GM18858 (cell line): Measurements from ENCODE around the gene ISG20L2.

Experiments
- ATAC-seq: cut with Tn5 transposase; IDR thresholded peaks from one replicate; pipeline ENCODE4 v1.9.1; 2021; ENCODE audit not compliant: unreplicated experiment

ISG20L2 gene

DNA sequence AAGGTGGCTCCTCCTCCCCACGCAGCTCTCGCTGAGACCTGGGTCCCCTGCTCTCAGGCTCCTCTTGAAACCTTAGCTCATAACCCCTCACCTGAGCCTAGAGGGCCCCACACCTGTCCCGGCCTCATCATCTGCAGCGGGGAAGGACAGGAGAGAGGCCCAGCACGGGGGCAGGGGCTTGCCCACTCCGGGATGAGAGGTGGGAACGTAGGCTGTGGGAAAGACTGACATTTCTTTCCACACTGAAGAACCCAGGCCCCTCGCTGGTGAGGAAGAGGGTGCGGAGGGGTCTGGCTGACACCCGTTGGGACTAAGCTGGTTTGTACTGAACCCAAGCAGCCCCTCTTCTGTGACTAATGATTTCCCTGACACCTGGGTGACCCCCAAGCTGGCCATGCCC, 37.4 kb downstream of the ISG20L2 start:
- no peak for ATAC-seq

- no peak for ATAC-seq
Observed at GRCh38 chr1:156690675-156691036, 37.9 kb downstream of the ISG20L2 start.

DNA sequence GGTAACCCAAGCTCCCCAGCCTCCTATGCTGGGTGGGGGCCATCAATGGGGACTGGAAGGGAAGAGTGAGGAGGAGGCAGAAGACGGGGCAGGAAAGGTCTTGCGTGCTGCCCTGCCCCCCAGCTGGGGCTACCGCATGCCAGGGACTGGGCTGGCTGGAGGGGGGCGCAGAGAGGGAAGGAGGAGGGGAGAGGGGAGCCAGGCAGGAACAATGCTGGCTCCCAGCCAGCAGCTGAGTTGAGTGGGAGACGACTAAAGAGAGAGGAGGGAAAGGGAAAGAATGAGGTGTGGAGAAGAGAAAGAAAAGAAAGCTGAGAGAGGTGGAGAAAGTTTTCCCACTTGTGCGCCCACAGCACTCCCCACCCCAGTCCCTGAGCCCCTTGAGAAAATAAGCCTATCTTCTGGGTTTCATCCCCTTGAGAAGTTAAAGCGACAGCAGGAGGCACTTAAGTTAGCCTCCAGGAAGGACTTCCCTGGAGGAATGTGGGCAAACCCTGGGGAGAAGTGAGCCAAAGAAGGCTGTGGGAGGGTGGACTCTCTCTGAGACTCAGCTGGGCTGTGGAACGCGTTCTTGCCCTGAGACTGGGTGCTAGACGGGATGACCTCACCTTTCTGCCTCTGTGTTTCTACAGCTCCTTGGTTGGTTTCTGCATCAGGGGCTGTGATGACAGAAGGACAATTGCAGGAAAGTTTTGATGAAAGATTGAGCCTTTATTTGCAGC, 38.5 kb downstream of the ISG20L2 start:
- no peak for ATAC-seq

GRCh38 chr1:156689035-156689952, 39.3 kb downstream of the ISG20L2 start:
- no peak for ATAC-seq

DNA sequence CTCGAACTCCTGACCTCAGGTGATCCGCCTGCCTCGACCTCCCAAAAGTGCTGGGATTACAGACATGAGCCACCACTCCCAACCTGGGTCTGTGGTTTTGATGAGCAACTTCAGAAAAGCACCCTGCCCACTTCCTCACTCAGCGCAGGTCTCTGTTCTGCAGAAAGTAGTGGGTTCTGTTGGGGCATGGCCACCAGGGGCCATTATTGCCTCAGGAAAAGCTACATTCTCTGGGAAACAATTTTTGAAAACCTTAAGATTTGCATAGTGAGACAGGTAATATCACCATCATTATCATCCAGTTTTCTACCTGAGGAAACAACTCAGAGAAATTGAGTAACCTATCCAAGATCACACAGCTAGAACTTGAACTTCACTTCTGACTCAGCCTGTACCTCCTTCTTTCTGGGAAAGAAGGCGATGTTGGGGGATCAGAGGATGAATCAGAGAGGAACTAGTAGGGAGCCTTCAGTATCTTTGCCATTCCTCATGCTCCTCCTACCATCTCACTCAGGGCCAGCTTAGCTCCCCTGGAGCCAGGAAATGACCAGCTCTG, 44.3 kb downstream of the ISG20L2 start:
- ATAC-seq: no peak

- no peak for ATAC-seq
Observed at GRCh38 chr1:156682166-156682890, 46.2 kb downstream of the ISG20L2 start.

GRCh38 chr1:156681196-156681960, 47.2 kb downstream of the ISG20L2 start:
- no peak for ATAC-seq

- ATAC-seq: no peak
Observed at GRCh38 chr1:156680056-156680455, 48.5 kb downstream of the ISG20L2 start.

GRCh38 chr1:156677616-156678596, 50.7 kb downstream of the ISG20L2 start:
- ATAC-seq: no peak

DNA sequence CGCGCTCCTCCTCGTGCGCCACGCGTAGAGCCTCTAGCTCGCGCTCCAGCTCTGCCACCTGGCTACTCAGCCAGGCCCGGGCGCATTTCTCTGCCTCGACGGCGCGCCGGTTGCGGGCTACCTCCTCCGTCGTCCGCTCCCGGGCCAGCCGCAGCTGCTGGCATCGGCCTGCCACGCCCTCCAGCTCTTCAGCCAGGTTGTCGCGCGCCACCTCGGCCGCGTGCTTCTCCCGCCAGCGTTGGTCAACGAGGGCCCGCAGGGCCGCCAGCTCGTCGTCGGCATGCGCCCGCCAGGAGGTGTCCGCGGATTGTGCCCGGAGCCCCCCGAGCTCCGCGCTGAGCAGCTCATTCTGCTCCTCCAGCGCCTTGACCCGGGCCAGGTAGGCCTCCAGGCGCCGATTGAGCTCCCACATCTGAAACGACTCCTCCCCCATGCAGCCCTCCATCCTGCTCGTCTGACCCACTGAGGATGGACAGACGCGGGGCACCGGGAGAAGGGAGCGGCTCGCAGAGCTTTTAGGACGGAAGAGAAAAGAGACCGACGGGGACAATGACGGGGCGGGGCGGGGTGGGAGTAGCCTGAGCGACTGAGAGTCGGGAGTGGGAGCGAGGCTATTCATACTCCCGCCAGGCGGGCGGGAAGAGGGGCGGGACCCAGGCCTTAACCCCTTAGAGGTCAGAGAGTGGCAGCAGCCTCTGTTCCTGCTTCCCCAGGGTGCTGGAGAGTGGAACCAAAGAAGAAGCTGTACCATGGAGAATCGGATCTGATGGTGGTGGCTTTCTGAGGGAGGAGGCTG, 51.5 kb downstream of the ISG20L2 start, which contains the start of gene NES:
NES (minus strand) TSS at position 588 of the 796 bp plus-strand sequence; CDS start at position 445, 143 bp downstream.
- no peak for ATAC-seq

- no peak for ATAC-seq
Observed at GRCh38 chr1:156676114-156676819, 52.3 kb downstream of the ISG20L2 start.

DNA sequence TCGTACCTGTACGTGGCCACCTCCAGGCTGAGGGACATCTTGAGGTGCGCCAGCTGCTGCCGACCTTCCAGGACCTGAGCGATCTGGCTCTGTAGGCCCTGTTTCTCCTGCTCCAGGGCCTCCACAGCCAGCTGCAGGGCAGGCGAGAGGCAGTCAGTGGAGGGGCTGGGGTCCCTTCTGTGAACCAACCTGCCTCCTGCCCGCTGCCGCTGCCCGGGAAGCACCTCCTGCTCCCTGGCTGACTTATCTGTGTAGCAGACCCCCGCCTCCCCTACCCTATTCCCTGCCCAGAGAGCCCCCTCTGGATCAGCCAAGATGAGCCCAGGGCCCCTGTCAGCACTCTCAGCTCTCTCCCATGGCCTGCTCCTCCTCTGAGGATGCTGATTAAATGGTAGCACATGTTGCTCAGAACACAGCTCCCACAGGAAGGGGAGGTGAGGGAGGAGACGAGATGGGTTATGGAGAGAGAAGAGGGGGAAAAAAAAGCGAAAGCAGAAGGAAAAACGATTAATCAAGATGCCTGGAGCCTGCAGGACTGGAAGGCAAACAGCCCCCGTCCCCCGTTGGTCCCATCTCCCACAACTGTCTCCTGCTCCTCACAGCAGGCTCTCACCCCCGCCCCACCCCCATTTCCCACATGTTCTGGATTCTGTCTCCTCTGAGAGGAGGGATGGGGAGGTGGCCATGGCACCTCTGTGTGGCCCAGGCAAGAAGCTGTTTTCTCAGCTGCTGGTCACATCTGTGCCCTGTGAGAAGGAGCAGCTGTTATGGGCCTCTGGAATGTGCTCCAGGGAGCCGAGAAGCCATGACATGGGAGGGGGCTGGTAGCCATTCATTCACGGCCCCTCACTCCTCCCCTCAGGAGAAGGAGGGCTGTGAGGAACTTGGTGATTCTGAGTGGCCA, 53.1 kb downstream of the ISG20L2 start:
- no peak for ATAC-seq

- no peak for ATAC-seq
Observed at GRCh38 chr1:156673387-156674121, 55.0 kb downstream of the ISG20L2 start.
